Left ventricle myocardium inferior (tissue), 1 donor: Measurements from ENCODE around the gene GSTM1. TPM values are rescaled to one million over a fixed set of nuclear protein-coding genes. Genes with fewer than 3 reads are reported as not detected.
A peak's percentile ranks its signal among the peaks of the same experiment; 100 is the strongest.

ENCODE experiments used
- DNase-seq: peaks from one replicate; pipeline ENCODE4 v3.0.0-alpha.2; 2020
- H3K27ac ChIP-seq: fragments of 200-600 bp; replicated peaks from 2 replicates; pipeline ENCODE4 v1.8.0; 2021
- H3K27me3 ChIP-seq: fragments of 200-600 bp; 2 replicates; pipeline ENCODE4 v1.8.0; 2021; ENCODE audit warnings: low read depth
- H3K36me3 ChIP-seq: fragments of 200-600 bp; 2 replicates; pipeline ENCODE4 v1.8.0; 2021
- H3K4me1 ChIP-seq: fragments of 200-600 bp; 2 replicates; pipeline ENCODE4 v1.8.0; 2021
- H3K4me3 ChIP-seq: fragments of 200-600 bp; 2 replicates; pipeline ENCODE4 v1.8.0; 2021; ENCODE audit warnings: mild to moderate bottlenecking, moderate library complexity
- H3K9me3 ChIP-seq: fragments of 200-600 bp; replicated peaks from 2 replicates; pipeline ENCODE4 v1.8.0; 2021
- intact Hi-C: fragments of 100-400 bp; cut with micrococcal nuclease; formaldehyde crosslinking; loops from one replicate; pipeline ENCODE4 v1.11.0; 2022
- total RNA-seq: library from RNA; stranded (reverse); fragmentation: NEBNext Ultra II Directional; extraction: Animal tissue kit (Norgen Biotek cat#: 25700); gene quantifications from one replicate; pipeline ENCODE4 v1.2.1, GENCODE V29; 2021
- TF ChIP-seq, protein P1 (sequence below): fragments of 200-600 bp; IDR thresholded peaks from 2 replicates; pipeline ENCODE4 v1.8.0; 2021; ENCODE audit warnings: antibody characterized with exemption, mild to moderate bottlenecking, borderline replicate concordance
- donor health status: DM: no; HTN: yes; CAD: no; lungs with severe emphysema.

GSTM1 gene
- total RNA-seq, 1 donor from 2014 or later, result not detected

DNA sequence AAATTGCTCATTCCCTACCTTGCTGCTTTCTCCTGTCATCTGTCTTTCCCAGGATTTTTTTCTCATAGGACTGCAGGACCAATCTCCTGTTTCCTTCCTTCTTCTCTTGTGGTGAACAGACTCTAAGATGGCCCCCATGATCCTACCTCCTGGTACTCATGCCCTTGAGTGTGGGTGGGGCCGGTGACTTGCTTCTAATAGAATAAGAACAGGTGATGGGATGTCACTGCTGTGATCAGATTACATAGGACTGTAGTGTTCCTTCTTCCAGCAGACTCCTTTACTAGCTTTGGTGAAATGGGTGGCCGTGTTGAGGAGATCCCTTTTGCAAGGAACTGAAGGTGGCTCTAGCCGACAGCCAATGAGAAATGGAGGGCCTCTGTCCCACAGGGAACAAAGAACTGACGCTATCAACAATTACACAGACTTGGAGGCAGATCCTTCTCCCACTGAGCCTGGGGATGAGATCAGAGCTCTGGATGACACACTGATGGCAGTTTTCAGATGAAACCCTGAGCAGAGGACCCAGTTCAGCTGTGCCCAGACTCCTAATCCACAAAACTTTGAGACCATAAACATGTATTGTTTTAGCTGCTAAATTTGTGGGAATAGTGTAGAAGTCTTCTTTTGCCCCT is 45.7 kb downstream of the GSTM1 start:
- TF ChIP-seq, protein P1, sequence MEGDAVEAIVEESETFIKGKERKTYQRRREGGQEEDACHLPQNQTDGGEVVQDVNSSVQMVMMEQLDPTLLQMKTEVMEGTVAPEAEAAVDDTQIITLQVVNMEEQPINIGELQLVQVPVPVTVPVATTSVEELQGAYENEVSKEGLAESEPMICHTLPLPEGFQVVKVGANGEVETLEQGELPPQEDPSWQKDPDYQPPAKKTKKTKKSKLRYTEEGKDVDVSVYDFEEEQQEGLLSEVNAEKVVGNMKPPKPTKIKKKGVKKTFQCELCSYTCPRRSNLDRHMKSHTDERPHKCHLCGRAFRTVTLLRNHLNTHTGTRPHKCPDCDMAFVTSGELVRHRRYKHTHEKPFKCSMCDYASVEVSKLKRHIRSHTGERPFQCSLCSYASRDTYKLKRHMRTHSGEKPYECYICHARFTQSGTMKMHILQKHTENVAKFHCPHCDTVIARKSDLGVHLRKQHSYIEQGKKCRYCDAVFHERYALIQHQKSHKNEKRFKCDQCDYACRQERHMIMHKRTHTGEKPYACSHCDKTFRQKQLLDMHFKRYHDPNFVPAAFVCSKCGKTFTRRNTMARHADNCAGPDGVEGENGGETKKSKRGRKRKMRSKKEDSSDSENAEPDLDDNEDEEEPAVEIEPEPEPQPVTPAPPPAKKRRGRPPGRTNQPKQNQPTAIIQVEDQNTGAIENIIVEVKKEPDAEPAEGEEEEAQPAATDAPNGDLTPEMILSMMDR, result no peak
- Histone ChIP-seq H3K27ac (no peak overlapping the region), H3K4me1 (no peaks in the 10 kb centered on the region), H3K36me3 (peaks cover 39% of the 10 kb centered on the region), H3K4me3 (no peak overlapping the region), H3K27me3 (no peaks in the 10 kb centered on the region), H3K9me3 (peaks cover 4% of the 10 kb centered on the region)
- intact Hi-C loops, result no loop called here
- DNase-seq, result no peak

- Histone ChIP-seq H3K36me3 (peaks cover 29% of the 10 kb centered on the region), H3K27me3 (no peaks in the 10 kb centered on the region), H3K4me1 (peaks cover 21% of the 10 kb centered on the region), H3K9me3 (no peaks in the 10 kb centered on the region), H3K27ac (peak overlapping the region; percentile 80), H3K4me3 (peak overlapping the region; percentile 86)
- DNase-seq, result peak; percentile 86
- TF ChIP-seq, protein P1, result no peak
- intact Hi-C loops, result no loop called here
Measured at GRCh38 chr1:109739738-109740614, 52.4 kb downstream of the GSTM1 start.

DNA sequence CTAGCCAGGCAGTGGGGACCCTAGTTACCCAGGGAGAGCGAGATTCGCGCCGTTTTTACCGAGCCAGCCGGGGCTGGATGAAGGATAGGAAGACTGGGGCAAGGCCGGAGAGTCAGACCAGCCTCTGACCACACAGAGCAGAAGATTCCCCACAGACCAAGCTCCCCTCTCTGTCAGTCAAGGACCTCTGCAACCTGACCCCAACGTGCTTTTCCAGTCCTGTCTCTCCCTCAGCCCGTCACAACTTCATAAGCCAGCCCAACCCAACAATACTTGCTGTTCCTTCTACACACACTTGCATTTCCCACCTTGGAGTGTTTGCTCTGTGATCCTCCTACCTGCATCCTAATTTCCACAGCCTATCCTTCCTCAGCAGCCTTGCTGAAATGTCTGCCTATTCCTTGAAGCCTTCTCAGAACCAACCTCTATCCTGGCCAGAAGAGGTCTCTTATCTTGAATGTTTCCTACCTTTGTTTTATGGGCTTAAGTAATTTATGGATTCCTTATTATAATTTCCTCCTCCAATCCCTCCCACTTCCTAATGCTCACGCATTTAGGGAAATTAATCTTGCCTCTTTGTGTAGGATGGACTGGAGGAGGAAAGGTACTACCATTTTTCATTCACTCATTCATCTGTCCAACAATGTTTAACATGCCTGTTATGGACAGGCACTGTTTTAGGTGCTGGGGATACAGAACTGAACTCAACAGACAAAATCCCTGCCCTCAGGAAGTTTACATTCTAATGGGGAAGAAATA is 53.2 kb downstream of the GSTM1 start, which contains the start of gene GSTM3:
GSTM3 (minus strand) TSS at position 424 of the 759 bp plus-strand sequence. CDS start 751 bp downstream, outside the sequence.
- H3K27me3 ChIP-seq, result no peaks in the 10 kb centered on the region
- intact Hi-C loops, result no loop called here
- TF ChIP-seq, protein P1, result no peak
- DNase-seq, result no peak
- no peaks in the 10 kb centered on the region for H3K9me3 ChIP-seq
- H3K4me3 ChIP-seq, result peak within 1 kb of the TSS; percentile 86
- peak within 1 kb of the TSS; percentile 80 for H3K27ac ChIP-seq
- H3K36me3 ChIP-seq, result peaks cover 23% of the 10 kb centered on the region
- peaks cover 21% of the 10 kb centered on the region for H3K4me1 ChIP-seq

Other genes starting within 250 kb of the GSTM1 start
- 25.3 TPM for gene SYPL2, start 221.3 kb upstream of the GSTM1 start, total RNA-seq
- 2.1 TPM for gene ATXN7L2, start 203.9 kb upstream of the GSTM1 start, total RNA-seq
- gene CYB561D1, start 193.7 kb upstream of the GSTM1 start, total RNA-seq, result 4.6 TPM
- 19.4 TPM for gene AMIGO1, start 178.1 kb upstream of the GSTM1 start, total RNA-seq
- 0.08 TPM for gene GPR61, start 147.9 kb upstream of the GSTM1 start, total RNA-seq
- gene GNAI3, start 139.2 kb upstream of the GSTM1 start, total RNA-seq, result 2.0 TPM
- gene GNAT2, start 68.2 kb upstream of the GSTM1 start, total RNA-seq, result not detected
- 12.9 TPM for gene AMPD2, start 68.0 kb upstream of the GSTM1 start, total RNA-seq
- gene GSTM4, start 31.7 kb upstream of the GSTM1 start, total RNA-seq, result 36.8 TPM
- 67.3 TPM for gene GSTM2, start 19.8 kb upstream of the GSTM1 start, total RNA-seq
- 2.4 TPM for gene GSTM5, start 24.4 kb downstream of the GSTM1 start, total RNA-seq
- gene GSTM3, start 53.2 kb downstream of the GSTM1 start, total RNA-seq, result 93.7 TPM
- 0.11 TPM for gene EPS8L3, start 76.1 kb downstream of the GSTM1 start, total RNA-seq
- 13.9 TPM for gene CSF1, start 223.0 kb downstream of the GSTM1 start, total RNA-seq